Fibroblast of the aortic adventitia (primary cell): Measurements from ENCODE around the gene SCUBE1. TPM values are rescaled to one million over a fixed set of nuclear protein-coding genes. Genes with fewer than 3 reads are reported as not detected.

ENCODE experiments used
- DNase-seq: peaks from one replicate; pipeline ENCODE4 v3.0.0-alpha.2; 2010; ENCODE audit warnings: low read depth
- H3K4me3 ChIP-seq: 2 replicates; pipeline ENCODE4 v1.5.1; 2011; ENCODE audit warnings: low read depth, mild to moderate bottlenecking, control low read depth, low read length, moderate library complexity
- CTCF ChIP-seq: IDR thresholded peaks from 2 replicates; pipeline ENCODE4 v1.5.1; 2011; ENCODE audit warnings: mild to moderate bottlenecking, low read length, control low read depth, inconsistent platforms; ENCODE audit not compliant: insufficient read depth
- total RNA-seq: library from RNA; depleted of rRNA; stranded (reverse); fragments of >200 nt; gene quantifications from 2 replicates; pipeline ENCODE4 v1.2.3, GENCODE V29; 2012; ENCODE audit warnings: low replicate concordance

The SCUBE1 gene
- total RNA-seq, 1 donor = not detected

- DNase-seq = no peak
- no peak overlapping the region for H3K4me3 ChIP-seq
- TF ChIP-seq CTCF = no peak
Observed at GRCh38 chr22:43260331-43261231, 82.6 kb downstream of the SCUBE1 start.

- H3K4me3 ChIP-seq = no peak overlapping the region
- no peak for DNase-seq
- TF ChIP-seq CTCF = no peak
Observed at GRCh38 chr22:43257961-43258360, 85.2 kb downstream of the SCUBE1 start.

- no peak overlapping the region for H3K4me3 ChIP-seq
- no peak for DNase-seq
- TF ChIP-seq CTCF = no peak
Observed at GRCh38 chr22:43257549-43257948, 85.6 kb downstream of the SCUBE1 start.

- no peak for DNase-seq
- H3K4me3 ChIP-seq = no peak overlapping the region
- no peak for TF ChIP-seq CTCF
Observed at GRCh38 chr22:43256976-43257545, 86.1 kb downstream of the SCUBE1 start.

GRCh38 chr22:43256569-43256968 lies 86.6 kb downstream of the SCUBE1 start:
- H3K4me3 ChIP-seq = no peak overlapping the region
- no peak for TF ChIP-seq CTCF
- DNase-seq = no peak

- DNase-seq = no peak
- no peak for TF ChIP-seq CTCF
- H3K4me3 ChIP-seq = no peak overlapping the region
Observed at GRCh38 chr22:43255299-43255698, 87.9 kb downstream of the SCUBE1 start.
